HG02884 (cell line): ENCODE measurements around the gene GPX2.

ENCODE experiments used
- ATAC-seq: cut with Tn5 transposase; IDR thresholded peaks from one replicate; pipeline ENCODE4 v1.9.1; 2021; ENCODE audit warnings: mild to moderate bottlenecking, moderate library complexity; ENCODE audit not compliant: unreplicated experiment

GPX2 gene

GRCh38 chr14:64960762-64961276 is 18.3 kb upstream of the GPX2 start:
- no peak for ATAC-seq

- ATAC-seq, result no peak
These were observed 16.2 kb upstream of the GPX2 start for GRCh38 chr14:64958743-64959142.

- no peak for ATAC-seq
These were observed 15.7 kb upstream of the GPX2 start for GRCh38 chr14:64958201-64958600.

GRCh38 chr14:64956697-64957406 is 14.3 kb upstream of the GPX2 start:
- ATAC-seq, result no peak

- no peak for ATAC-seq
These were observed 12.8 kb upstream of the GPX2 start for GRCh38 chr14:64955297-64955696.

GRCh38 chr14:64954491-64955240 is 12.1 kb upstream of the GPX2 start:
- ATAC-seq, result no peak

GRCh38 chr14:64953661-64954060 is 11.1 kb upstream of the GPX2 start:
- ATAC-seq, result no peak

- ATAC-seq, result no peak
These were observed 10.7 kb upstream of the GPX2 start for GRCh38 chr14:64953310-64953654.

- no peak for ATAC-seq
These were observed 10.2 kb upstream of the GPX2 start for GRCh38 chr14:64952598-64953309.

- no peak for ATAC-seq
These were observed 9.2 kb upstream of the GPX2 start for GRCh38 chr14:64951724-64952123.

GRCh38 chr14:64951291-64951690 is 8.7 kb upstream of the GPX2 start:
- no peak for ATAC-seq

- no peak for ATAC-seq
These were observed 8.3 kb upstream of the GPX2 start for GRCh38 chr14:64950889-64951288.

- ATAC-seq, result no peak
These were observed 6.2 kb upstream of the GPX2 start for GRCh38 chr14:64948612-64949210.

- ATAC-seq, result no peak
These were observed 5.4 kb upstream of the GPX2 start for GRCh38 chr14:64947710-64948611.

GRCh38 chr14:64946310-64947045 is 3.9 kb upstream of the GPX2 start:
- ATAC-seq, result no peak

GRCh38 chr14:64945431-64946178 is 3.1 kb upstream of the GPX2 start:
- ATAC-seq, result no peak

- no peak for ATAC-seq
These were observed 2.3 kb upstream of the GPX2 start for GRCh38 chr14:64944861-64945260.

GRCh38 chr14:64944041-64944440 is 1.5 kb upstream of the GPX2 start:
- no peak for ATAC-seq

- ATAC-seq, result no peak
These were observed 1.0 kb upstream of the GPX2 start for GRCh38 chr14:64943556-64943955.
